Activated effector memory CD4-positive, alpha-beta T cell treated with Interleukin-2 at 50 U/mL for 16 hours (primary cell): ENCODE results near the gene ART5.
"Not testable (repeated sequence)": the region's sequence is repeated elsewhere in the genome, so short reads cannot be mapped to it uniquely, and the experiment has no call there.

Experiments used
- DNase-seq: peaks from one replicate; pipeline ENCODE4 v3.0.0-alpha.2; 2020

ART5 gene

GRCh38 chr11:3616721-3617460 lies 24.9 kb downstream of the ART5 start:
- no peak for DNase-seq

GRCh38 chr11:3615998-3616397 lies 25.8 kb downstream of the ART5 start:
- no peak for DNase-seq

GRCh38 chr11:3614742-3615171 lies 27.0 kb downstream of the ART5 start:
- DNase-seq = peak; percentile 27

- no peak for DNase-seq
These were observed 27.6 kb downstream of the ART5 start for GRCh38 chr11:3613998-3614741.

- DNase-seq = no peak
These were observed 29.7 kb downstream of the ART5 start for GRCh38 chr11:3611976-3612678.

GRCh38 chr11:3610846-3611245 lies 30.9 kb downstream of the ART5 start:
- DNase-seq = no peak

- no peak for DNase-seq
These were observed 32.2 kb downstream of the ART5 start for GRCh38 chr11:3609416-3610265.

- no peak for DNase-seq
These were observed 36.0 kb downstream of the ART5 start for GRCh38 chr11:3605771-3606203.

- DNase-seq = no peak
These were observed 36.5 kb downstream of the ART5 start for GRCh38 chr11:3605283-3605662.

GRCh38 chr11:3604167-3604566 lies 37.6 kb downstream of the ART5 start:
- no peak for DNase-seq

GRCh38 chr11:3600201-3600600 lies 41.6 kb downstream of the ART5 start:
- not testable (repeated sequence) for DNase-seq

- DNase-seq = not testable (repeated sequence)
These were observed 44.0 kb downstream of the ART5 start for GRCh38 chr11:3597743-3598142.

GRCh38 chr11:3591326-3591725 lies 50.5 kb downstream of the ART5 start:
- DNase-seq = not testable (repeated sequence)

- DNase-seq = not testable (repeated sequence)
These were observed 51.6 kb downstream of the ART5 start for GRCh38 chr11:3590193-3590592.

GRCh38 chr11:3588776-3589175 lies 53.0 kb downstream of the ART5 start:
- not testable (repeated sequence) for DNase-seq
